NOMO-1 treated with dmso at 0.1 percent for 144 hours (cell line): ENCODE measurements around the gene BHLHA15.
A peak's percentile ranks its signal among the peaks of the same experiment; 100 is the strongest.
"Not testable (repeated sequence)": the region's sequence is repeated elsewhere in the genome, so short reads cannot be mapped to it uniquely, and the experiment has no call there.

Experiments
- DNase-seq: peaks from one replicate; lab custom pipeline; 2025; ENCODE audit not compliant: unreplicated experiment; lab: John Stamatoyannopoulos, UW

Gene BHLHA15

GRCh38 chr7:98206451-98207330 is 4.5 kb upstream of the BHLHA15 start:
- DNase-seq, result no peak

GRCh38 chr7:98209166-98209920 is 1.9 kb upstream of the BHLHA15 start:
- DNase-seq, result no peak

GRCh38 chr7:98210513-98211220 is 572 bp upstream of the BHLHA15 start:
- no peak for DNase-seq

GRCh38 chr7:98211676-98212531 is 665 bp downstream of the BHLHA15 start:
- DNase-seq, result no peak

GRCh38 chr7:98212532-98213041 is 1.3 kb downstream of the BHLHA15 start:
- no peak for DNase-seq

- no peak for DNase-seq
Observed at GRCh38 chr7:98213296-98213887, 2.2 kb downstream of the BHLHA15 start.

GRCh38 chr7:98213888-98214810 is 2.9 kb downstream of the BHLHA15 start:
- DNase-seq, result no peak

GRCh38 chr7:98214811-98215321 is 3.6 kb downstream of the BHLHA15 start:
- no peak for DNase-seq

- DNase-seq, result no peak
Observed at GRCh38 chr7:98215561-98216495, 4.6 kb downstream of the BHLHA15 start.

- DNase-seq, result no peak
Observed at GRCh38 chr7:98216941-98217622, 5.8 kb downstream of the BHLHA15 start.

GRCh38 chr7:98217623-98218582 is 6.7 kb downstream of the BHLHA15 start:
- DNase-seq, result peak; percentile 79

GRCh38 chr7:98219382-98219781 is 8.1 kb downstream of the BHLHA15 start:
- DNase-seq, result not testable (repeated sequence)

- DNase-seq, result no peak
Observed at GRCh38 chr7:98221611-98222532, 10.6 kb downstream of the BHLHA15 start.

GRCh38 chr7:98222533-98223195 is 11.4 kb downstream of the BHLHA15 start:
- DNase-seq, result no peak
